AG09319 (cell line): ENCODE measurements around the gene MTRF1.

Source experiments
- DNase-seq: peaks from one replicate; pipeline ENCODE4 v3.0.0-alpha.2; 2010; ENCODE audit warnings: low read depth; ENCODE audit errors: extremely low read depth
- CTCF ChIP-seq: IDR thresholded peaks from 2 replicates; pipeline ENCODE4 v1.5.1; 2011; ENCODE audit warnings: low read depth, mild to moderate bottlenecking, inconsistent platforms, low read length, moderate library complexity

Gene MTRF1

GRCh38 chr13:41263261-41263971, at the start of gene MTRF1:
MTRF1 (minus strand) TSS chr13:41263576; CDS start chr13:41260907, 2,669 bp downstream.
- DNase-seq: peak; percentile 23
- TF ChIP-seq CTCF: no peak

- DNase-seq: no peak
- no peak for TF ChIP-seq CTCF
Observed at GRCh38 chr13:41313117-41313516, 49.7 kb upstream of the MTRF1 start.

GRCh38 chr13:41312176-41312500, 48.8 kb upstream of the MTRF1 start:
- DNase-seq: no peak
- TF ChIP-seq CTCF: no peak

- no peak for TF ChIP-seq CTCF
- DNase-seq: no peak
Observed at GRCh38 chr13:41311406-41312175, 48.2 kb upstream of the MTRF1 start.

- DNase-seq: peak; percentile 65
- no peak for TF ChIP-seq CTCF
Observed at GRCh38 chr13:41310963-41311405, 47.6 kb upstream of the MTRF1 start, which contains the start of gene NAA16. NAA16 (plus strand) TSS chr13:41311267; CDS start chr13:41311529, 262 bp downstream.

GRCh38 chr13:41307884-41308640, 44.7 kb upstream of the MTRF1 start:
- TF ChIP-seq CTCF: no peak
- no peak for DNase-seq
